AG08396 (cell line): ENCODE measurements around the gene SSX2IP.
"Not testable (repeated sequence)": the region's sequence is repeated elsewhere in the genome, so short reads cannot be mapped to it uniquely, and the experiment has no call there.

Experiments used
- DNase-seq: peaks from one replicate; pipeline ENCODE4 v3.0.0; 2012; ENCODE audit warnings: low spot score, mixed read lengths

Gene SSX2IP, protein sequence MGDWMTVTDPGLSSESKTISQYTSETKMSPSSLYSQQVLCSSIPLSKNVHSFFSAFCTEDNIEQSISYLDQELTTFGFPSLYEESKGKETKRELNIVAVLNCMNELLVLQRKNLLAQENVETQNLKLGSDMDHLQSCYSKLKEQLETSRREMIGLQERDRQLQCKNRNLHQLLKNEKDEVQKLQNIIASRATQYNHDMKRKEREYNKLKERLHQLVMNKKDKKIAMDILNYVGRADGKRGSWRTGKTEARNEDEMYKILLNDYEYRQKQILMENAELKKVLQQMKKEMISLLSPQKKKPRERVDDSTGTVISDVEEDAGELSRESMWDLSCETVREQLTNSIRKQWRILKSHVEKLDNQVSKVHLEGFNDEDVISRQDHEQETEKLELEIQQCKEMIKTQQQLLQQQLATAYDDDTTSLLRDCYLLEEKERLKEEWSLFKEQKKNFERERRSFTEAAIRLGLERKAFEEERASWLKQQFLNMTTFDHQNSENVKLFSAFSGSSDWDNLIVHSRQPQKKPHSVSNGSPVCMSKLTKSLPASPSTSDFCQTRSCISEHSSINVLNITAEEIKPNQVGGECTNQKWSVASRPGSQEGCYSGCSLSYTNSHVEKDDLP

DNA sequence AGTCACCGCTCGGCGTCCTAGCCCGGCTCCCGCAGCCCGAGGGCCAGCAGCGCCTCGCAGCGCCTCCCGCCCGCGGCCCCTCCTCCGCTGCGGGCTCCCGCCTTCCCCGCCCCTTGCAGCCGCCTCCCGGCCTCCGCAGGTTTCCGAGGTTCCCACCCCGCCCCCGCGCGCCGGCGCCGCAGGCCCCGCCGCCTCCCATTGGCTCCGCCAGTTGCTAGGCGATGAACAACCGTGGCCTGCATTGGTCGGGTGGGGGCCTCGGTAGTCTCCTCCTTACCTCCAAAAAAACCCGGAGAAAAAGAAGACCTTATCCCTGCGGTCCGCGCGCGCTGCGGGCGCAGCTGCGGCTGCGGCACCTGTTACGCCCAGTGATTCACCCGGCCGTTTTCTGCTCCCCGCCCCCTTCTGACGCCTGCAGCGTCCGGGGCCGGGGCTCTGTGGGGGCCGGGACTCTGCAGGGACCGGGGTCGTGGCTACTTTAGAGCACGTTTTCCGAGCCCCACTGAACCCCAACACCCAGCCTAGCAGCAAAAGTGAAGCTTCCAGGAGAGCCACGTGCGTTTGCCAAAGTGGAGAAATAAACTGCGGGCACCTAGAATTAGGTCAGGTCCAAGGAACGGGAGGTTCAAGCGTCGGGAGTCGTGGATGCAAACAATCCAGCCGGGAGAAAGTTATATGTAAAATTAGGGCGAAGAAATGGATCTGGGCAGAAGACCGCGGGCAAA is at the start of gene SSX2IP:
SSX2IP (minus strand) TSS at position 65 of the 725 bp plus-strand sequence. CDS start 19,242 bp downstream, outside the sequence.
- peak; percentile 98 for DNase-seq

DNA sequence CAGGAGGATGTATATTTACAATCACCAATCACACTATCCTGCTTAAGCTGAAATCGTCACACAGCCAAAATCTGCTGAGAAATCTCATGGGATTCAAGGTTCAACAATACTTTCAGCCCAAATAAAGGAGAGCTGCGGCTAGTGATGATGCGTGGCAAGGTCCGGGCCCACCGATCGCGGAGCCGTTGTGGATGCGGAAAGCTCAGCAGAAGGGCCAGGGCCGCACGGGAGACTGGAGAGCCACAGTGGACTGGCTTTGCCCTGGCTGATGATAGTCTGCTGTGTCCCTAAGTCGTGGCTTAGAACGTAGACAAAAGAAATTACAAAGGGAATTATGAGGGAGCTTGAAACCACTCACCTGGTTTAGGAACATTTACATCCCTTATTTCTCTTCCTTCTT is 48.0 kb upstream of the SSX2IP start:
- DNase-seq, result no peak

DNA sequence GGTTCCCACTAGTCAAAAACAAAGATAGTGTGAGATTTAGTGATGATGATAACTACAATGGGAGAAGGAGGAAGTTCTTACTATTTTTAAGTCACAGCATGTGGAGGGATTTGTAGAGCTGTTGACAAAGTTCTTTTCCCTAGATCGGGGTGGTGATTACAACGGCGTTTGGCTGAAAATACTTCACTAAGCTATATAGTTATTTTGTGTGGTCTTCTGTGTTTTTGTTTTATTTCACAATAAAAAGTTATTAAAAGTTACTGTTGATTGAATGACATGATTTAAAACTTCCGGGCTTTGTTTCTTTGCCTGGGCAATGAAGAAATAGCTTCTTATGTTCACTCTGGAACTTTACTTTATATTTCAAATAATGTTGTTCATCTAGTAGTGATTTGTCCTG is 47.3 kb upstream of the SSX2IP start:
- no peak for DNase-seq

DNA sequence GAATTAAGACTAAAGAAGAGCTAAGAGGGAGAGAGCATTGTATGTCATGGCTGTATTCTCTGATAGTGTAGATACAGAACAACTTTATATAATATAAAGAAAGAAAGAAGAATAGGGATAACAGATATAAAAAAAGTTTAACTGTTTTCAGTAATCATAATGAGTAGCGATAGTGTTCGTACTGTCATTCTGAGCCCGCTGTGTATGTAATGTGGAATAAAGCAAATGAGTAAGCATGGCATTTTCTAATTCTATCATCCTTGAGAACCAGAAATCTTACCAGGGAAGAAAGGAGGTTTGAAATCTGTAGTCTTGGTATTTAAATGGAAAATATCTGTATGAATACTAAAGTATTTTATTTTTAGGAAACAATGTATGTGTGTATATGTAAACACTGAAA is 46.7 kb upstream of the SSX2IP start:
- no peak for DNase-seq

DNA sequence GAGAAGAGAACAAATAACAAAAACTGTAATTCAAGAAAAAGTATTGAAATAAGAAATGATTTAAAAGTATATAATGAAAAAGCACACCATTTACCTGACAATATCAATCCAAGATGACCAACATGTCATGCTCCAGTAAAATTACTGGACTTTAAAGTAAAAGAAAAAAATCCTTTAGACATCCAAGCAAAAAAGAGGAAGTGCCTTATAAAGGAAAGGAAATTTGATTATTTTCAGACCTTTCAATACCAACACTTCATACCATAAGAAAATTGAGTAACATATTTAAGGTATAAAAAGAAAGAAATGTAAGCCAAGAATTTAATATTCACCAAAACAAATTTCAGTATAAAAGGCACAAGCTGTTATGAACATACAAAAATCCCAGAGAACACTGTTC is 46.2 kb upstream of the SSX2IP start:
- no peak for DNase-seq

DNA sequence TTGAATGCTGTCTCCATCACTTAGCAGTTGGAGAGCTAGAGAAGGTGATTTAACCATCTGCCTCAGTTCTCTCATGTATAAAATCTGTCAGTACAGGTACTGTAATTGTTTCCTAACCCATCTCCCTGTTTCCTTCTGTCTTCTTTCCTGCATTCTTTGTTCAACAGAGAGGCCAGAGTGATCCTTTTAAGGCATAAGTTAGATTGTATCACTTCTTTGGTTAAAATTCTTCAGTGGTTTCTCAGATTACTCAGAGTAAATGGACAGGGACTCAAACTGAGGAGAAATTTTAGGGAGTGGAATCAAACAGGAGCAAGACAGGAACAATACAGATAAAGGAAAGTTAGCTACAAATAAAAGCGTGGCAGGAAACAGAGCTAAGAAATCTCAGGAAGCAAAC is 45.2 kb upstream of the SSX2IP start:
- DNase-seq, result no peak

DNA sequence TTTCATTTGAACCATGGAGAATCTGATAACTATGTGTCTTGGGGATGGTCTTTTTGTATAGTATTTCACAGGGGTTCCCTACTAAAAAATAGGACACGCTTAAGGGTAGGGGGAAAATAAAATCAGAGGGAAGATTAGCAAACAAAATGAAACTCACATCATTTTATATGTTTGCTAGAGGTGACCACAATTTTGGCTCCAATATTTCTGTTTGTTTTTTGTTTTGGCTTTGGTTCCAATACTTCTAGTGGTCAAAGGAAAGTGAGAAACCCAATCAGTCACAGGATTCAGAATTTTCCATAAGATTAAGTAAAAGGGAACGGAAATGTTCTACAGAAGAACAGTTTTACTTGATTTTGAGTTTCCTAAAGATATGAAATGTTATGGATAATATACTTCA is 42.3 kb upstream of the SSX2IP start:
- no peak for DNase-seq

DNA sequence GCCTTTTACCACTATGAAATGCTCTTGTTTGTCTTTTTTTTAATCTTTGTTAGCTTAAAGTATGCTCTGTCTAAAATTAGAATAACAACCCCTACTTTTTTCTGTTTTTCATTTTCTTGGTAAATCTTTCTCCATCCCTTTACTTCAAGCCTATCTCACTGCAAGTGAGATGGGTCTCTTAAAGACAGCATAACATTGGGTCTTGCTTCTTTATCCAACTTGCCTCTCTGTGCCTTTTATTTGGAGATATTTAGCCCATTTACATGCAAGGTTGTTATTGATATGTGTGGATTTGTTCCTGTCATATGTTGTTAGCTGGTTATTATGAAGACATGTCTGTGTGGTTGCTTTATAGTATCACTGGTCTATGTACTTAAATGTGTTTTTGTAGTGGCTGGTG is 41.3 kb upstream of the SSX2IP start:
- no peak for DNase-seq

DNA sequence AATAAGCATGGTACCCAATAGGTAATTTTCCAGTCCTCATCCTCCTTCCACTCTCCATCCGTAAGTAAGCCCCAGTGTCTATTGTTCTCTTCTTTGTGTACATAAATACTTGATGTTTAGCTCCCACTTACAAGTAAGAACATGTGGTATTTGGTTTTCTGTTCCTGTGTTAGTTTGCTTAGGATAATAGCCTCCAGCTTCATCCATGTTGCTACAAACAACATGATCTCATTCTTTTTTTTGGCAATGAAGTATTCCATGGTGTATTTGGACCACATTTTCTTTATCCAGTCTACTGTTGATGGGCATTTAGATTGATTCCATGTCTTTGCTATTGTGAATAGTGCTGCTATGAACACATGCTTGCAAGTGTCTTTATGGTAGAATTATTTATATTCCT is 37.5 kb upstream of the SSX2IP start:
- not testable (repeated sequence) for DNase-seq

DNA sequence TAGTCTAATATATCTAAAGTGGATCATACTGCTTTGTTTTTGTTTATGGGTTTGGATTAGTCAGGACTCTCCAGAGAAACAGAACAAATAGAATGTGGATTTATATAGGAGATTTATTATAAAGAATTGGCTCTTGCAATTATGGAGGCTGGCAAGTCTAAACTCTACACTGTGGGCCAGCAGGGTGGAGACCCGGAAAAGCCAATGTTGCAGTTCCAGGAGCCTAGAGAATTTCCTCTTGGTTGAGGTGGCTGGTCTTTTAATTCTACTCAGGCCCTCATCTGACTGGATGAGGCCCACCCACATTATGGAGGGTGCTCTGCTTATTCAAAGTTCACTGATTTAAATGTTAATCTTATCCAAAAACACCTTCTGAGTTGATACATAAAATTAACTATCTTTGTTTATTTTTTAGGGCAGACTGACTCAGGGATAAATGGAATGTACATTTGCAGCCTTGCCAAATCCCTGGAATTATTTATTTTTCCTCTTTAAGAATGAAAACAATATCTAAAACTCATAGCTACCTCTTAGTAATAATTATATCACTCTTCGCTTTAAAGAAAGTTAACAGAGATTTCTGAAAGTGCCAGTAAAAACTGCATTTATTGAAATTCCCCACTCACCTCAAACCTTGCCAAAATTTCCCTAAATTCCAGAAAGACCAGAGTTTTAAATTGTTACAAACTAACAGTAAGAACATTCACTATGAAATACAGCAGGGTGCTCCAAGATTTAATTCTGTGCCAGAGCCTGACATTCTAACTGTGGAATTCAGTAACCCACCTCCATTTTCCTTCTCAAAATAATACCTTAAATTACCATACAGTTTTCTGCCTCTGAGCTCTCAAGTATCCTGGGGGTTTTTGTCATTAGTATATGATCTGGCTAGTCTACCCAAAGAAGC is 36.6 kb upstream of the SSX2IP start:
- no peak for DNase-seq

DNA sequence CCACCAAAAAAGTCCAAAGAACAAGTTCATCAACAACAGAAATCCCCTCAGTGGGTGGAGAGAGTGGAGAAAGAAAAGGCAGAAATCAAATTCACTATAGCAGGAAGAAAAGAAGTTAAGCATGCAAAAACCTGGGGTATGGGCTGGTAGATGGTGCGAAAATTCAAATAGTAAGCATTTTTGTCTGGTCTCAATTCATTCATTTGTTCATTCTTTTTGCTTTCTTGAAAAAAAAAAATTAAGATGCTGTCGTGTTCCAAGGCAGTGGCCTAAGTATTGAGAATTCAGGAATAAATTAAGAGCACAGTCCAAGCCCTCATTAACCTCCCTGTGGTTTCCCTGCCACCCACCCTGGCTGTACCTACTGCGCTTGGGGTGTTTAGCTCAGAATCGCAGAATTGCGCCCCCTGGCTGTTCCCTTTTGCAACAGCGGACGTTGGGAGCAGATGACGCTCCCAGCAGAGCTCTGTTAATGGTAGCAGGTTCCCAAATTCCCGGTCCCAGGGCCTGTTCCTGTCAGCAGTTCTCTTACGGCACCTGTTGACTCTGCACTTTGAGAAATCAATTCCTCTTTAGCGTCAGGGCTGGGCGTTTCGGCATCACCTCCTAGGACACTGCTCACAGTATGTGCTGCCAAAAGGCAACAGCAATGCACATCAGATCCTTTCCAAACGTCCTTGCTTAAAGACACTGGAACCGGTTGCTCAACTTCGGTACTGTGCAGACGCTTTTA is 34.0 kb upstream of the SSX2IP start:
- no peak for DNase-seq

DNA sequence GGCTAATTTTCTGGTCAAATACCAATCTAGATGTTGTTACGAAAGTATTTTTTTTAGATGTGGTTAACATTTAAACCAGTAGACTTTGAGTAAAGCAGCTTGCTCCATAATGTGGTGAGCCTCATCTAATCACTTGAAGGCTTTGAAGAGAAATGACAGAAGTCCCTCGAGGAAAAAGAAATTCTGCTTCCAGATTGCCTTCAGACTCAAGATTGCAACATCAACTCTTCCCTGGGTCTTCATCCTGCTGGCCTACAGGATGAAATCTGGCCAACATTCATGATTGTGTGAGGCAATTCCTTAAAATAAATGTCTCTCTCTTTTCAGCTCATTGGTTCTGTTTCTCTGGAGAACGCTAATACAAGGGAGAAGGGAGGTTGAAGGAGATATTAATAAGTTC is 32.5 kb upstream of the SSX2IP start:
- no peak for DNase-seq

DNA sequence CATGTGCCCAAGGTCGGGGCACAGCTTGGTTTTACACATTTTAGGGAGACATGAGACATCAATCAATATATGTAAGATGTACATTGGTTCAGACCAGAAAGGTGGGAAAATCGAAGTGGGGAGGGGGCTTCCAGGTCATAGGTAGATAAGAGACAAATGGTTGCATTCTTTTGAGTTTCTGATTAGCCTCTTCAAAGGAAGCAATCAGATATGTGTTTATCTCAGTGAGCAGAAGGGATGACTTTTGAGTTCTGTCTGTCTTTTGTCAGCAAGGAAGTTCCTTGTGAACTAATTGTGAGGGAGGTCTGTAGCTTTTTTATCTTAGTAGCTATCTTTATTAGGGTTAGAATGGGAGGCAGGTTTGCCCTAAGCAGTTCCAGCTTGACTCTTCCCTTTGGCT is 31.6 kb upstream of the SSX2IP start:
- DNase-seq, result not testable (repeated sequence)

DNA sequence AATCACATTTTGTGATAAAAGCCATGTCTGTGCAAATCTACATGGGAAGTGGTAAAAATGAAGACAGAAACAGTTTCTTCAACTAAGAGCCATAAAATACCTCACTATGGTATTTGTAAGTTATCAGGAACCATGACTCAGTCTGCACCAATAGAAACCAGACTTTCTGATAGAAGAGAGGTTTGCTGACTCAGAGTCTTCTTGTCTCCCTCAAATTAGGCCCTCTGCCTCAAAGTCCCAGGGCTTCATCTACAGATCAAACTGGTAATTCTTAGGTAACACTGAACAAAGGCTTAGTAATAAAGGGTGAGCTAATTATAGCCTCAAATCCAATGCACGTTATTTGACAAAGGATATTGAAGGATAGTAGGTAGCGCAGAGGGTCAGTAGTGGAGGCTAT is 30.9 kb upstream of the SSX2IP start:
- DNase-seq, result peak; percentile 53

DNA sequence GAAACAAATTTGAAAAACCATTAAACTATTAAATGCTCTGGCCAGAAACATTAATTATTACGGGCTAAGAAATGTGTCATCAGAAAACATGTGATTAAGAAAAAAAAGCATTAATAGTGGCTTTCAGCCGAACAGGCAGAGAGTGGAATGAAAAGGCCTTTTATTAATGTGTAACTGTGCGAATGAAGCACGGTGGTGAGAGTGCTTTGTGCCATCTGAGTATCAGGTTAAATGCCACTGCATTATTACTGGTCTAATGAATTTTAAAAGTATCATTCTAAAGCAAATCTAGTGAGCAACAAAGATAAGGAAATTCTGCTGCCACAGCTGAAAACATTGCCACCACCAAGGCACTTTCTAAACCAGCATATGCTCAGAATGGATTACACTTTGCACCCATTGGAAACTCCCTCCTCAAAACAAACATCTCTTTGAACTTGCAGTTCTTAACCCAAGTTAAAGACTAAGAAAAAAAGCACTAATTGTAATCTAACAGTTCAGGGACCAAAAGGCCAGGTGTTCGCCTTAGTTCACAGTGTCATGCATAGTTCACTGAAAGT is 30.0 kb upstream of the SSX2IP start:
- no peak for DNase-seq

DNA sequence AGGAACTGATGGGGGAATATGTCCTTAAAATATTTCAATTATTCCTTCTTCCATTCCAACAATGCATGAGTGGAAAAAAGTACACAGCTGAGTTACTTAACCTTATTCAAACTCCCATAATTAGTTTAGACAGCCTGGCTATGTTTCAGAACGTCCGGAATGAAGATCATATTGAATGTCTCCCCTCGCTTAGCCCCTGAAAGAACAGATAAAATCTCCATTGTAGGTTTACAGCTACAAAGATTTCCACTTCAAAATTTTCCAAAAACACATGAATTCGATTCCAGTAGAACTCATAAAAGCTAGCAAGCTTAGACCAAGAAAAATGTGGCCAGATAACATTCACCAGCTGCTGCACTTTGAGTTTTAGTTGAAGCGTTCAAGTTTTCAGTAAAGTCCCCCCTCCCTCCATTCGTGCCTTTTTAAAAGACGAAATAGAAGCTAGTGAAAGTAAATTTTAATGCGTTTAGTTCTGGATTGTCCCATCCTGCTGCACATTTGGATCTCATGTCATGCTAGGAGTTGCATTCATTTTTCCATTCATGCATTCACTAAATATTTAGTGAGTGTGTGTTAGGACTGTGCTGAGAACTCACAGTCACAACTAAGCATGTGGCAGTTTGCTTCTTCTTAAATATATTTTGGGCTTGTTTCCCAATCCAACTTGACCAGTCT is 29.4 kb upstream of the SSX2IP start:
- no peak for DNase-seq

DNA sequence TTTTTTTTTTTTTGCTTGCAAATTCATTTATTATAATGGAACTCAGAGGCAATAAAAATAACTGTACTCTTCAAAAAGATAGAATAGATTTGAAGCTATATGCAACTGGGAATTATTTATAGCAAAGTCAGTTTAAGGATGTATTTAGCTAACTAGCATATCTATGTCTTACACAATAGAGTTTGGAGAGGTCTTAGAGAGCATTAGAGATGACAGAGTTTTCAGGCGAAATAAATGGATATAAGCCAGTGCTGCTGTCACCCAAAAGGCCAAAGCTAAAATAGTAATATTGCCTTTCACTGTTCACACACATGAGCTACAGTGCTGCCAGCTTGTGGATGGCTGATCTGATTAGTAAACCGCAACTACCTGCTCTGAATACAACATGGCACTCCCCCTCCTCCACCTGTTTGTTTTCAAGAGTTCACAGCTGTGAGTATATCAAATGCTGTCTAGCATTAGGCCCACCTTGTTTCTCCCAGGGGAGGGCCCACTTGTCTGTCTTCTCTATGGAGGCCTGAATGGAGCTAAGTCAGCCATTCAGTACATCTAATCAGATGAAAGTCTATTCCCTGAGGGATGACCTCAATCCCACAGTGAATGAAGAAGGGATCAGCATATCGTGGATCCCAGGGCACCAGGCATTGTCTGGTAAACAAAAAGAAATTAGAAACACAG is 25.2 kb upstream of the SSX2IP start:
- no peak for DNase-seq

DNA sequence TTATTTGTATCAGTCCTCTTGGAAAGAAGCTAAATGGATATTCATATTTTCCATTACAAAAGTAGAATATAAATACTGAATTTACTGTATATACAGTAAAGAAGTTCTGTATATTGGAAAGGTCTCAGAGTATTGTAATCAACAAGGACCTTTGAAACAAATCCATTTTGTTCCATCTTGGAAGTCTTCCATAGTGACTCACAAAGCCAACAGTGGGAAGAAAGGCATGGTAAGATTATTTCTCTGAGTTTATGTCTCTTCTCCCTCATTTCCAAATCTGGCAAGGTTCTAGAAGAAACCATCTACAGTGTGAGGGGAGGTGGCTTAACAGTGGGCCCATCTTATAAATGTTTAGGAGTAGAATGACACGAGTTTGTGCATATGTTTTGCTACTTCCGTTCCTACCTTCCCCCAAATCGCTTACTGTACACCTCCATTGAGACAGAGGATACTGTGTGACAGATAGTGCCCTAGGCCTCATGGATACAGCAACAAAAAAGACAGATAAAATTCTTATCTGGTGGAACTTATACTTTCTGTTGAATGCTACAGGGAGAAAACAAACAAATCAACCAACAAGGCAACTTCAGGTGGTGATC is 22.1 kb upstream of the SSX2IP start:
- DNase-seq, result no peak

DNA sequence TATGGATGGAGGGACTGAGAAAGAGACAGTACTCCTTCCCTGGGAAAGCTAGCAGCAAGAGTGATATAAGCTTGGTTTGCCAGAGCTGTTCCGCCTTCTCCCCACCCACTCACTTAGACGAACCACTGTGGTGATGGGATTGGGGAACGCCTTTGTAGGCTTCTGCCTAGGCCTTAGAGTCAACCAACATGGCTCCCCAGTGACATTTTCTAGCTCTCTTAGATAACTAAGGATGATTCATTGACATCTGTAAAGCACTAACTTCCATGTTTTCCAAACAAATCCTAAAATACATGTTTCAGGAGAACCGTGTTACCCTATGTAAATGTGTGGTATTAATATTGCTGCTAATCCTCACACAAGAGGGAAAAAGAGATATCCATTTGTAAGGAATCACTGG is 21.6 kb upstream of the SSX2IP start:
- DNase-seq, result no peak
